GM10266 (cell line): ENCODE results near the gene CYS1.
"Not testable (repeated sequence)": the region's sequence is repeated elsewhere in the genome, so short reads cannot be mapped to it uniquely, and the experiment has no call there.

ENCODE experiments used
- DNase-seq: peaks from one replicate; pipeline ENCODE4 v3.0.0; 2012; ENCODE audit errors: extremely low spot score
- CTCF ChIP-seq: IDR thresholded peaks from 2 replicates; pipeline ENCODE4 v1.5.1; 2012; ENCODE audit warnings: mild to moderate bottlenecking, low read depth; ENCODE audit not compliant: control insufficient read depth, insufficient read depth; ENCODE audit errors: missing control alignments

Gene CYS1

GRCh38 chr2:10012963-10013461, 67.2 kb downstream of the CYS1 start:
- DNase-seq, result no peak
- TF ChIP-seq CTCF, result no peak

- DNase-seq, result not testable (repeated sequence)
Measured at GRCh38 chr2:10012366-10012962, 67.7 kb downstream of the CYS1 start.

- not testable (repeated sequence) for DNase-seq
Measured at GRCh38 chr2:10011606-10012325, 68.4 kb downstream of the CYS1 start.

- DNase-seq, result not testable (repeated sequence)
Measured at GRCh38 chr2:10010861-10011605, 69.2 kb downstream of the CYS1 start.

- TF ChIP-seq CTCF, result no peak
- no peak for DNase-seq
Measured at GRCh38 chr2:10009811-10010781, 70.1 kb downstream of the CYS1 start.

GRCh38 chr2:10009271-10009810, 70.9 kb downstream of the CYS1 start:
- no peak for DNase-seq
- TF ChIP-seq CTCF, result no peak

- no peak for TF ChIP-seq CTCF
- DNase-seq, result no peak
Measured at GRCh38 chr2:10008809-10009176, 71.4 kb downstream of the CYS1 start.
